CD14-positive monocyte (primary cell): Measurements from ENCODE around the gene PCDHGA11. TPM values are rescaled to one million over a fixed set of nuclear protein-coding genes. Genes with fewer than 3 reads are reported as not detected.
A peak's percentile ranks its signal among the peaks of the same experiment; 100 is the strongest.
"Not testable (repeated sequence)": the region's sequence is repeated elsewhere in the genome, so short reads cannot be mapped to it uniquely, and the experiment has no call there.

Experiments
- DNase-seq, 3 donors: peaks; one replicate each; pipeline ENCODE4 v3.0.0-alpha.2; 2011 to 2022
- H2AFZ ChIP-seq: 2 replicates; pipeline ENCODE4 v1.6.0; 2012; ENCODE audit warnings: mild to moderate bottlenecking, low read depth, low read length, inconsistent platforms; ENCODE audit not compliant: insufficient read depth, poor library complexity, severe bottlenecking
- H3K27ac ChIP-seq, 2 donors: 1 replicate in 1 of 2; 2 replicates in 1 of 2; pipeline ENCODE4 v1.5.1; 2012 to 2013; ENCODE audit warnings: low read length in 2 of 2, control low read depth in 1 of 2, inconsistent platforms in 1 of 2, low read depth in 1 of 2, mild to moderate bottlenecking in 1 of 2
- H3K27me3 ChIP-seq, 2 donors: one replicate each; pipeline versions ENCODE4 v1.6.0 to v1.6.1; 2011 to 2013; ENCODE audit warnings: low read length in 2 of 2; ENCODE audit not compliant: control insufficient read depth in 2 of 2, insufficient read depth in 2 of 2
- H3K36me3 ChIP-seq, 2 donors: replicated peaks in 1 of 2; 1 replicate in 1 of 2; 2 replicates in 1 of 2; pipeline versions ENCODE4 v1.5.1 to v1.6.1; 2012 to 2013; ENCODE audit warnings: low read length in 2 of 2, control low read depth in 1 of 2, inconsistent platforms in 1 of 2, mild to moderate bottlenecking in 1 of 2; ENCODE audit not compliant: insufficient read depth in 2 of 2, control insufficient read depth in 1 of 2
- H3K4me1 ChIP-seq, 2 donors: 1 replicate in 1 of 2; 2 replicates in 1 of 2; pipeline versions ENCODE4 v1.5.1 to v1.6.1; 2012 to 2013; ENCODE audit warnings: low read length in 2 of 2, control low read depth in 1 of 2, inconsistent platforms in 1 of 2, mild to moderate bottlenecking in 1 of 2, moderate library complexity in 1 of 2; ENCODE audit not compliant: insufficient read depth in 2 of 2, control insufficient read depth in 1 of 2
- H3K4me2 ChIP-seq: replicated peaks from 2 replicates; pipeline ENCODE3; 2012; ENCODE audit warnings: low read length, moderate library complexity, mild to moderate bottlenecking; ENCODE audit not compliant: poor library complexity, severe bottlenecking; ENCODE audit errors: extremely low read depth
- H3K4me3 ChIP-seq, 3 experiments: fragments of 200-600 bp in 1 of 3; sonication (generic) in 1 of 3; replicated peaks in 1 of 3; 1 replicate in 2 of 3; 2 replicates in 1 of 3; pipeline ENCODE4 v1.5.1; 2011 to 2013; ENCODE audit warnings: low read length in 3 of 3, mild to moderate bottlenecking in 3 of 3, control low read depth in 2 of 3, low read depth in 2 of 3, inconsistent platforms in 1 of 3, moderate library complexity in 1 of 3
- H3K79me2 ChIP-seq: 2 replicates; pipeline ENCODE4 v1.6.0; 2012; ENCODE audit warnings: mild to moderate bottlenecking, control low read depth, inconsistent platforms, low read length, moderate library complexity; ENCODE audit not compliant: insufficient read depth
- H3K9ac ChIP-seq: 2 replicates; pipeline ENCODE4 v1.6.0; 2017; ENCODE audit warnings: low read length, mild to moderate bottlenecking; ENCODE audit not compliant: insufficient read depth, poor library complexity, severe bottlenecking
- H3K9me3 ChIP-seq, 2 donors: replicated peaks in 1 of 2; 1 replicate in 1 of 2; 2 replicates in 1 of 2; pipeline versions ENCODE4 v1.5.1 to v1.6.1; 2012 to 2013; ENCODE audit warnings: low read length in 2 of 2, control low read depth in 1 of 2; ENCODE audit not compliant: control insufficient read depth in 1 of 2, insufficient read depth in 1 of 2
- H4K20me1 ChIP-seq: 2 replicates; pipeline ENCODE4 v1.6.0; 2012; ENCODE audit warnings: mild to moderate bottlenecking, low read length, control low read depth, moderate library complexity; ENCODE audit not compliant: insufficient read depth
- H3K27ac Mint-ChIP-seq, 7 donors: one replicate each; pipeline ENCODE4 v1.8.0; 2020; ENCODE audit warnings: mild to moderate bottlenecking in 7 of 7, mixed read lengths in 7 of 7, moderate library complexity in 6 of 7, inconsistent platforms in 2 of 7
- H3K27me3 Mint-ChIP-seq, 3 donors: one replicate each; pipeline ENCODE4 v1.8.0; 2021 to 2022; ENCODE audit warnings: low read depth in 3 of 3, mild to moderate bottlenecking in 3 of 3, mixed read lengths in 3 of 3, moderate library complexity in 3 of 3, inconsistent platforms in 1 of 3
- H3K36me3 Mint-ChIP-seq, 2 donors: one replicate each; pipeline ENCODE4 v1.8.0; 2020; ENCODE audit warnings: mixed read lengths in 2 of 2, inconsistent platforms in 1 of 2, mild to moderate bottlenecking in 1 of 2
- H3K4me1 Mint-ChIP-seq: one replicate; pipeline ENCODE4 v1.8.0; 2020; ENCODE audit warnings: mild to moderate bottlenecking, mixed read lengths
- H3K4me3 Mint-ChIP-seq, 2 donors: one replicate each; pipeline ENCODE4 v1.8.0; 2020; ENCODE audit warnings: mild to moderate bottlenecking in 2 of 2, mixed read lengths in 2 of 2, moderate library complexity in 1 of 2
- H3K9me3 Mint-ChIP-seq, 7 donors: one replicate each; pipeline ENCODE4 v1.8.0; 2020 to 2022; ENCODE audit warnings: mixed read lengths in 7 of 7, mild to moderate bottlenecking in 6 of 7, moderate library complexity in 6 of 7, inconsistent platforms in 2 of 7
- WGBS: methylation state at CpG from one replicate; pipeline ENCODE4 v1.1.5; 2013; ENCODE audit warnings: missing lambda C conversion rate; ENCODE audit not compliant: insufficient coverage; 5-methylcytosine and 5-hydroxymethylcytosine counted together
- intact Hi-C, 2 donors: fragments of 100-400 bp; cut with micrococcal nuclease; formaldehyde crosslinking; loops; one replicate each; pipeline versions ENCODE4 v1.15.0 to v1.15.1; 2023
- polyA plus RNA-seq, 3 donors: library from polyadenylated mRNA; depleted of rRNA in 1 of 3; unstranded in 2 of 3; stranded (reverse) in 1 of 3; fragments of 300-500 nt in 2 of 3; fragments of >200 nt in 1 of 3; fragmentation: Illumina TruSeq in 2 of 3; gene quantifications; 1 replicate in 2 of 3; 2 replicates in 1 of 3; pipeline ENCODE4 v1.2.3, GENCODE V29; 2012 to 2021
- TF ChIP-seq, protein P1 (sequence below): fragments of 200-600 bp; IDR thresholded peaks from one replicate; pipeline ENCODE4 v1.8.0; 2022; ENCODE audit warnings: antibody characterized with exemption, mild to moderate bottlenecking

Gene PCDHGA11
- polyA plus RNA-seq, 3 donors: not detected

DNA sequence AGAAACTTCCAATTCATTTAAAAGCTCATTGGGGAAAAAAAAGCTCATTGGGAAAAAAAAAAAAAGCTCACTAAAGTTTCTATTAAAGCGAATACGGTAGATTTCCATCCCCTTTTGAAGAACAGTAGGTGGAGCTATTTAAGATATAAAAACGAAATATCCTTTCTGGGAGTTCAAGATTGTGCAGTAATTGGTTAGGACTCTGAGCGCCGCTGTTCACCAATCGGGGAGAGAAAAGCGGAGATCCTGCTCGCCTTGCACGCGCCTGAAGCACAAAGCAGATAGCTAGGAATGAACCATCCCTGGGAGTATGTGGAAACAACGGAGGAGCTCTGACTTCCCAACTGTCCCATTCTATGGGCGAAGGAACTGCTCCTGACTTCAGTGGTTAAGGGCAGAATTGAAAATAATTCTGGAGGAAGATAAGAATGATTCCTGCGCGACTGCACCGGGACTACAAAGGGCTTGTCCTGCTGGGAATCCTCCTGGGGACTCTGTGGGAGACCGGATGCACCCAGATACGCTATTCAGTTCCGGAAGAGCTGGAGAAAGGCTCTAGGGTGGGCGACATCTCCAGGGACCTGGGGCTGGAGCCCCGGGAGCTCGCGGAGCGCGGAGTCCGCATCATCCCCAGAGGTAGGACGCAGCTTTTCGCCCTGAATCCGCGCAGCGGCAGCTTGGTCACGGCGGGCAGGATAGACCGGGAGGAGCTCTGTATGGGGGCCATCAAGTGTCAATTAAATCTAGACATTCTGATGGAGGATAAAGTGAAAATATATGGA is 9.7 kb downstream of the PCDHGA11 start, which contains the start of gene PCDHGA12:
Gene PCDHGA12, plus strand, starts transcription at position 176 of the 782 bp plus-strand sequence. Its CDS starts 253 bp downstream, at position 429.
- H3K9me3 Mint-ChIP-seq: peaks cover 25 to 63% (median 47%) of the 10 kb centered on the region in 7 donors
- Histone ChIP-seq H3K4me2 (peak within 1 kb of the TSS; percentile 64), H2AFZ (peak within 1 kb of the TSS; percentile 68), H3K27ac (no peak within 1 kb of the TSS), H3K9ac (peak within 1 kb of the TSS; percentile 5), H3K36me3 (no peaks in the 10 kb centered on the region), H3K79me2 (no peaks in the 10 kb centered on the region), H3K27me3 (peaks cover 41 to 93% of the 10 kb centered on the region in 2 donors), H3K4me3 (peak within 1 kb of the TSS; percentile 2 to 72 (median 23)), H3K9me3 (peaks cover 47 to 49% of the 10 kb centered on the region in 2 donors), H3K4me1 (peaks cover 17 to 19% of the 10 kb centered on the region in 2 donors), H4K20me1 (no peaks in the 10 kb centered on the region)
- peak; percentile 37 to 59 (median 42) for DNase-seq
- TF ChIP-seq, protein P1, sequence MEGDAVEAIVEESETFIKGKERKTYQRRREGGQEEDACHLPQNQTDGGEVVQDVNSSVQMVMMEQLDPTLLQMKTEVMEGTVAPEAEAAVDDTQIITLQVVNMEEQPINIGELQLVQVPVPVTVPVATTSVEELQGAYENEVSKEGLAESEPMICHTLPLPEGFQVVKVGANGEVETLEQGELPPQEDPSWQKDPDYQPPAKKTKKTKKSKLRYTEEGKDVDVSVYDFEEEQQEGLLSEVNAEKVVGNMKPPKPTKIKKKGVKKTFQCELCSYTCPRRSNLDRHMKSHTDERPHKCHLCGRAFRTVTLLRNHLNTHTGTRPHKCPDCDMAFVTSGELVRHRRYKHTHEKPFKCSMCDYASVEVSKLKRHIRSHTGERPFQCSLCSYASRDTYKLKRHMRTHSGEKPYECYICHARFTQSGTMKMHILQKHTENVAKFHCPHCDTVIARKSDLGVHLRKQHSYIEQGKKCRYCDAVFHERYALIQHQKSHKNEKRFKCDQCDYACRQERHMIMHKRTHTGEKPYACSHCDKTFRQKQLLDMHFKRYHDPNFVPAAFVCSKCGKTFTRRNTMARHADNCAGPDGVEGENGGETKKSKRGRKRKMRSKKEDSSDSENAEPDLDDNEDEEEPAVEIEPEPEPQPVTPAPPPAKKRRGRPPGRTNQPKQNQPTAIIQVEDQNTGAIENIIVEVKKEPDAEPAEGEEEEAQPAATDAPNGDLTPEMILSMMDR: peak; percentile 68
- peaks cover 63 to 78% (median 75%) of the 10 kb centered on the region in 3 donors for H3K27me3 Mint-ChIP-seq
- peaks cover 20 to 22% of the 10 kb centered on the region in 2 donors for H3K36me3 Mint-ChIP-seq
- intact Hi-C loops: no loop called here
- peaks cover 21% of the 10 kb centered on the region for H3K4me1 Mint-ChIP-seq
- WGBS: 19% methylated on average over 23 of the region's 33 CpGs
- peak within 1 kb of the TSS in 3 of 7 donors; percentile 23 to 50 (median 45) for H3K27ac Mint-ChIP-seq
- H3K4me3 Mint-ChIP-seq: peak within 1 kb of the TSS; percentile 53 to 84

DNA sequence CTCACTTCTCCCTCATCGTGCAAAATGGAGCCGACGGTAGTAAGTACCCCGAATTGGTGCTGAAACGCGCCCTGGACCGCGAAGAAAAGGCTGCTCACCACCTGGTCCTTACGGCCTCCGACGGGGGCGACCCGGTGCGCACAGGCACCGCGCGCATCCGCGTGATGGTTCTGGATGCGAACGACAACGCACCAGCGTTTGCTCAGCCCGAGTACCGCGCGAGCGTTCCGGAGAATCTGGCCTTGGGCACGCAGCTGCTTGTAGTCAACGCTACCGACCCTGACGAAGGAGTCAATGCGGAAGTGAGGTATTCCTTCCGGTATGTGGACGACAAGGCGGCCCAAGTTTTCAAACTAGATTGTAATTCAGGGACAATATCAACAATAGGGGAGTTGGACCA is 10.4 kb downstream of the PCDHGA11 start:
- Mint-ChIP-seq H3K36me3 (peaks cover 20 to 22% of the 10 kb centered on the region in 2 donors), H3K27me3 (peaks cover 58 to 74% (median 68%) of the 10 kb centered on the region in 3 donors), H3K9me3 (peaks cover 25 to 58% (median 44%) of the 10 kb centered on the region in 7 donors), H3K27ac (peak overlapping the region in 1 of 7 donors; percentile 19), H3K4me1 (peaks cover 21% of the 10 kb centered on the region), H3K4me3 (peak overlapping the region; percentile 53 to 84)
- intact Hi-C loops: no loop called here
- peaks cover 17 to 19% of the 10 kb centered on the region in 2 donors for H3K4me1 ChIP-seq
- H3K9me3 ChIP-seq: peaks cover 47 to 49% of the 10 kb centered on the region in 2 donors
- no peak overlapping the region for H3K27ac ChIP-seq
- H3K27me3 ChIP-seq: peaks cover 41 to 93% of the 10 kb centered on the region in 2 donors
- peak overlapping the region; percentile 68 for H2AFZ ChIP-seq
- peak overlapping the region; percentile 64 for H3K4me2 ChIP-seq
- DNase-seq: peak in 2 of 3 donors; percentile 15 to 36
- no peaks in the 10 kb centered on the region for H3K36me3 ChIP-seq
- TF ChIP-seq, protein P1: no peak
- no peak overlapping the region for H3K9ac ChIP-seq
- H3K79me2 ChIP-seq: no peaks in the 10 kb centered on the region
- 13% methylated on average over 37 of the region's 37 CpGs for WGBS
- peak overlapping the region in 2 of 3 experiments; percentile 23 to 72 for H3K4me3 ChIP-seq
- no peaks in the 10 kb centered on the region for H4K20me1 ChIP-seq

DNA sequence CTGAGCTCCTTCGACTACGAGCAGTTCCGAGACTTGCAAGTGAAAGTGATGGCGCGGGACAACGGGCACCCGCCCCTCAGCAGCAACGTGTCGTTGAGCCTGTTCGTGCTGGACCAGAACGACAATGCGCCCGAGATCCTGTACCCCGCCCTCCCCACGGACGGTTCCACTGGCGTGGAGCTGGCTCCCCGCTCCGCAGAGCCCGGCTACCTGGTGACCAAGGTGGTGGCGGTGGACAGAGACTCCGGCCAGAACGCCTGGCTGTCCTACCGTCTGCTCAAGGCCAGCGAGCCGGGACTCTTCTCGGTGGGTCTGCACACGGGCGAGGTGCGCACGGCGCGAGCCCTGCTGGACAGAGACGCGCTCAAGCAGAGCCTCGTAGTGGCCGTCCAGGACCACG is 11.5 kb downstream of the PCDHGA11 start:
- H3K9ac ChIP-seq, H4K20me1 ChIP-seq, intact Hi-C loops, DNase-seq, H3K36me3 ChIP-seq, H3K4me2 ChIP-seq, H2AFZ ChIP-seq, H3K79me2 ChIP-seq, H3K27ac Mint-ChIP-seq, H3K27ac ChIP-seq: not testable (repeated sequence)
- peaks cover 17 to 19% of the 10 kb centered on the region in 2 donors for H3K4me1 ChIP-seq
- H3K4me3 ChIP-seq: peak overlapping the region in 1 of 3 experiments; percentile 72
- WGBS: 36% methylated on average over 19 of the region's 38 CpGs
- peaks cover 33 to 93% of the 10 kb centered on the region in 2 donors for H3K27me3 ChIP-seq
- Mint-ChIP-seq H3K36me3 (peaks cover 20 to 22% of the 10 kb centered on the region in 2 donors), H3K9me3 (peaks cover 25 to 54% (median 42%) of the 10 kb centered on the region in 7 donors), H3K4me1 (peaks cover 21% of the 10 kb centered on the region), H3K27me3 (peaks cover 49 to 66% (median 62%) of the 10 kb centered on the region in 3 donors), H3K4me3 (peak overlapping the region in 1 of 2 donors; percentile 84)
- H3K9me3 ChIP-seq: peaks cover 41% of the 10 kb centered on the region in 2 donors
